Measurements from ENCODE around the gene COL4A2.

COL4A2 gene

GRCh38 chr13:110506859-110507566 is 199.9 kb downstream of the COL4A2 start:
- no peak for DNase-seq (ENCODE audit: low read depth in 3 of 3, low spot score in 1 of 3)

GRCh38 chr13:110507678-110508381 is 200.7 kb downstream of the COL4A2 start:
- DNase-seq (ENCODE audit: low read depth in 3 of 3, low spot score in 1 of 3), result no peak

- no peak for DNase-seq (ENCODE audit: low read depth in 3 of 3, low spot score in 1 of 3)
Measured at GRCh38 chr13:110509478-110509926, 202.4 kb downstream of the COL4A2 start.

- DNase-seq (ENCODE audit: low read depth in 3 of 3, low spot score in 1 of 3), result no peak
Measured at GRCh38 chr13:110509971-110510786, 203.1 kb downstream of the COL4A2 start.

- DNase-seq (ENCODE audit: low read depth in 3 of 3, low spot score in 1 of 3), result no peak
Measured at GRCh38 chr13:110511509-110512181, 204.6 kb downstream of the COL4A2 start.

DNA sequence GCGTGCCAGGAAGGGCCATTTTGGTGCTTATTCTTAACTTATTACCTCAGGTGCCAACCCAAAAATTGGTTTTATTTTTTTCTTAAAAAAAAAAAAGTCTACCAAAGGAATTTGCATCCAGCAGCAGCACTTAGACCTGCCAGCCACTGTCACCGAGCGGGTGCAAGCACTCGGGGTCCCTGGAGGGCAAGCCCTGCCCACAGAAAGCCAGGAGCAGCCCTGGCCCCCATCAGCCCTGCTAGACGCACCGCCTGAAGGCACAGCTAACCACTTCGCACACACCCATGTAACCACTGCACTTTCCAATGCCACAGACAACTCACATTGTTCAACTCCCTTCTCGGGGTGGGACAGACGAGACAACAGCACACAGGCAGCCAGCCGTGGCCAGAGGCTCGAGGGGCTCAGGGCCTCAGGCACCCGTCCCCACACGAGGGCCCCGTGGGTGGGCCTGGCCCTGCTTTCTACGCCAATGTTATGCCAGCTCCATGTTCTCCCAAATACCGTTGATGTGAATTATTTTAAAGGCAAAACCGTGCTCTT is 205.2 kb downstream of the COL4A2 start:
- no peak for DNase-seq (ENCODE audit: low read depth in 3 of 3, low spot score in 1 of 3)

GRCh38 chr13:110516500-110516899 is 209.4 kb downstream of the COL4A2 start:
- DNase-seq (ENCODE audit: low read depth in 3 of 3, low spot score in 1 of 3), result no peak

DNA sequence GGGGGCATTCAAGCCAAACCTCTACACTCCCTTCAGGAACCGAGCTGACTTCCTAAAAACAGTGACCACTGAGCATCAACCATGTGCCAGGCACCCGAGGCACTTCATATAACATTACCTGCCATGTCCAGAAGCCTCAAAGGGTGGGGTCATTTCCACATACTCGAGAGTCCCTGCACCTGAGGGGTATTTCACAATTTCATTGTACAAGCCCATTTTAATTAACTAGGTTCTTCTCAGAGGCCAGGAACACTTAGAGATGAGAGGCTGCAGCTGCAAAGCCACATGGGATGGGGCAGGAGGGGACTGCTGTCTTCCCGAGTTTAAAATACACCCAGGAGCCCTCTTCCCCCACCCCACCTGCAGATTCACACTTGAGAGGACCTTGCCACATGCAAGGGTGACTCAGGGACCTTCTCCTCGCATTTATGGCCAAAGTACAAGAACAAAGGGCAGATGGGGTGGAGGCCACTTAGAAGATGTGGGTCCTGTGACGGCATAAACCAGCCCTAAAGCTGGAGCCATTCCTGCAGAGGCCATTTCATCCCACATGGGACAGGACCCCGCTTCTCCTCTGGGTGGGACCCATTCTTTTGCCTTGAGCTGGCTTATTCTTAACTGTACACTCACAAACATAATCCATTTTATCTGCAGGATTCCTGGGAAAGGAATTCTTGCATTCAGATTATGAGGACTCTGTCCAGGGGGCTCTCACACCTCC is 210.6 kb downstream of the COL4A2 start:
- no peak for DNase-seq (ENCODE audit: low read depth in 3 of 3, low spot score in 1 of 3)

GRCh38 chr13:110518226-110518525 is 211.1 kb downstream of the COL4A2 start:
- no peak for DNase-seq (ENCODE audit: low read depth in 3 of 3, low spot score in 1 of 3)

DNA sequence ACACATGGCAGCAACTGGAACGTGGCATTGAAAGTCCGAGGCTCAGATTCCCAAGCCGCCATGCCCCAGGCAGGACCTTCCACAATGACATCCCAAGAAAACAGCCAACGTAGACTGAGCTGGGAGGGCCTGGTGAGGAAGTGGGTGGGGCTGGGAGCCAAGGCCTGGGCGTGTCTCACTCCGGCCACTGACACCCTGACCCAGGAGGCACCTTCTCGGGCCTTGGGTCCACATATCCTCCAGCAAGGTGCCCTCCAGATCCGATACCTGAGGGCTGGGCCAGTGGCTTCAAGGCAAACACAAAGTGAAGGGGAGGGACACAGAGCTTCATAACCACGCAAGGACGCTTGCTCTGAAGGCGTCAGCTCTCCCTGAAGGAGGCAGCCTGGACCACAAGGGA is 211.5 kb downstream of the COL4A2 start:
- no peak for DNase-seq (ENCODE audit: low read depth in 3 of 3, low spot score in 1 of 3)

DNA sequence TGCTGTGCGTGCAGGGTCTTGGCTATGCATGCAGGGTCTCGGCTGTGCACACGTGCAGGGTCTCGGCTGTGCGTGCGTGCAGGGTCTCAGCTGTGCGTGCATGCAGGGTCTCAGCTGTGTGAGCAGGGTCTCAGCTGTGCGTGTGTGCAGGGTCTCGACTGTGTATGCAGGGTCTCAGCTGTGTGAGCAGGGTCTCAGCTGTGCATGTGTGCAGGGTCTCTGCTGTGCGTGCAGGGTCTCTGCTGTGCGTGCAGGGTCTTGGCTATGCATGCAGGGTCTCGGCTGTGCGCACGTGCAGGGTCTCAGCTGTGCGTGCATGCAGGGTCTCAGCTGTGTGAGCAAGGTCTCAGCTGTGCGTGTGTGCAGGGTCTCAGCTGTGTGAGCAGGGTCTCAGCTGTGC is 212.0 kb downstream of the COL4A2 start:
- DNase-seq (ENCODE audit: low read depth in 3 of 3, low spot score in 1 of 3), result no peak

- DNase-seq (ENCODE audit: low read depth in 3 of 3, low spot score in 1 of 3), result no peak
Measured at GRCh38 chr13:110519506-110519905, 212.4 kb downstream of the COL4A2 start.

DNA sequence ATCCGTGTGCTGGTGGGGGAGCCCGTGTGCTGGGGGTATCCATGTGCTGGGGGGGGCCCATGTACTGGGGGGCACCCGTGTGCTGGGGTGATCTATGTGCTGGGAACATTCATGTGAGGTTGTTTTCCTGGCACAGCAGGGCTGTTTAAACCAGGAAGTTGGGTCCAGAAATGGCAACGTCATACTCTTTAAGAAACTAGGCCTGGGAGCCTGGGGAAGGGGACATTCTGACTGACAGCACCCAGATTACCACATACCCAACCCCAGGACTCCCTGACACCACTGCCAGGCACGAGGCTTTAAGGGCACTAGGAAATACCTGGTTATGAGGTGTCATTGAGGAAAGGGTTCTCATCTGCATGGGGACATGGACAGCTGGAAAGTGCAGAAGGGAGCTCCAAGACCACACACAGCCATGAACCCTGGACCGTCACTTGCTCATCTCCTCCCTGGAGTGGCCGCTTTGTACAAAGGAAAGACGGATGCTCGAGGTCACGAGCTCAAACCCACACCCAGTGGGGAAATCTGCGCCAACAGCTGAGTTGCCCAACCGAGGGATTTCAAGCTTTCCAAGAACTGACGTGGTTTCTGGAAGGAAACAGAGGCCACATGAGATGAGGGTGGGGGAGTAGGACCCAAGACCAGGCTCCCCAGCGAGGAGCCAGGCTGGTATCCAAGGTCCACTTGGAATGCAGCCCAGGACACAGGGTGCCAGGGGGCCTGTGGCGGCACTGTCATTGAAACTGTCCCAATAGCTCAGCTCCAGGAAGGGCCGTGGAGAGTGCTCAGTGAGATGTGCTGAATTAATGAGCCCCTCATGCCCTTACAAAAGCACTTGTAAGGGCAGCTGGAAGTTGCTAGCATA is 213.6 kb downstream of the COL4A2 start:
- DNase-seq (ENCODE audit: low read depth in 3 of 3, low spot score in 1 of 3), result no peak

- no peak for DNase-seq (ENCODE audit: low read depth in 3 of 3, low spot score in 1 of 3)
Measured at GRCh38 chr13:110521296-110521680, 214.2 kb downstream of the COL4A2 start.

DNA sequence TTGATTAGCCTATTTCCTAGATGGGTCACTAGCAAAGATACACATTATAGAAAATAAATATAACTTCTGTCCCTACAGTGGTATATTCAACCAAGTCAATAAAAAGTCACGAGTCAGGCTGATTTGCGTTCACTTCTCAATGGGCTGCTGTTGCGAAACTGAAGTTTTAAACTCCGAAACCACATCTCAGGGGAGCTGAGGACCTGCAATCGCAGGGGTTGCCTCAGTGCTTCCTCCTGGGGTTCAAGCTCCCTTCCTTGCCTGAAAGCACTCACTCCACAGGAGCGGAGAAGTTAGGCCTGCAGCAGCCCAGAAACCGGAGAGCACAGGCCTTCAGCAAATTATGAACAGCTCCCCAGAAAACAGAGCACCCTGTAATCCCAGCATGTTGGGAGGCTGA is 214.9 kb downstream of the COL4A2 start:
- DNase-seq (ENCODE audit: low read depth in 3 of 3, low spot score in 1 of 3), result no peak

GRCh38 chr13:110522721-110523120 is 215.6 kb downstream of the COL4A2 start:
- no peak for DNase-seq (ENCODE audit: low read depth in 3 of 3, low spot score in 1 of 3)

- DNase-seq (ENCODE audit: low read depth in 3 of 3, low spot score in 1 of 3), result no peak
Measured at GRCh38 chr13:110523180-110523579, 216.1 kb downstream of the COL4A2 start.

DNA sequence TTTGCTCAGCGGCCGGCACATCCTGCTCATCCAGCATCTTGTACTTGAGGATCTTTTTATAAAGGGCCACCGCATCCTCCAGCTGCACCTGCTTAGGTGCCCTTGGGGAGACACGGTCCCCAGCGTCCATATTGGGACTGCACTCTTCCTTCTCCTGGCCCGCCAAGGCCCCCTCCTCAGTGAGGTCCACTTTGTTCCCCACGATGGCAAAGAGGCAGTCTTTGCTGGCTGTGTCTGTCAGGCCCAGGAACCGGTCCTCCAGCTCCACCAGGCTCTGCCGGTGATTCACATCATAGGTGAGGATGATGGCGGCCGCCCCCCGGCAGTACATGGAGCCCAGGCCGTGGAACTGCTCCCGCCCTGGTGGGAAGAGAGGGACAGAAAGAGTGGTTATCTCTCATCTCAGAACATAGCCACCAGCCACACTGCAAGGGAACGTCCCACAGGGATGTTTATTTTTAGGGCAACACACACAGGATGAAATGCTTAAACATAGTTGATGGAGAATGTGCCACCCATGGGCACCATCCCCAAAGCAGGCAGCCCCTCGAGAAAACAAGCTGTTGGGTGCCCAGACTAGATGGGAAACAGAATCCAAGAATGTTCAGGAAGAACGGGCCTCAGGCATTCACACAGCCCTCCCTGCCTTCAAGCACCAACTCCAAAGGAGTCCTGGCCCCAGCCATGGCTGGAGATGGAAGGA is 216.9 kb downstream of the COL4A2 start:
- no peak for DNase-seq (ENCODE audit: low read depth in 3 of 3, low spot score in 1 of 3)

Measured in stimulated activated CD4-positive, alpha-beta T cell treated with anti-CD3 and anti-CD28 coated beads, TNF-alpha, amount 100 ng/mL, for 1 hour (primary cell).